Pancreas (tissue), 10 donors: ENCODE measurements around the gene ELF4. TPM values are rescaled to one million over a fixed set of nuclear protein-coding genes. Genes with fewer than 3 reads are reported as not detected.
A peak's percentile ranks its signal among the peaks of the same experiment; 100 is the strongest.

Source experiments
- ATAC-seq, 4 donors: fragments of 200-7000 bp; cut with Tn5 transposase; one replicate each; pipeline versions ENCODE4 v1.8.0 to v1.9.1; 2020; ENCODE audit warnings: mild to moderate bottlenecking in 4 of 4, moderate library complexity in 4 of 4
- DNase-seq, 6 donors: peaks; one replicate each; pipeline ENCODE4 v3.0.0-alpha.2; 2020
- FAIRE-seq: peaks from 2 replicates; lab custom pipeline; 2012; peaks lifted over from hg19 to GRCh38; lab: Jason Lieb, UNC
- H3K27ac ChIP-seq, 4 donors: fragments of 200-600 bp; sonication (generic); 1 replicate in 3 of 4; 2 replicates in 1 of 4; pipeline versions ENCODE4 v1.5.0 to v1.8.0; 2020
- H3K27me3 ChIP-seq, 4 donors: fragments of 200-600 bp; one replicate each; pipeline ENCODE4 v1.8.0; 2021
- H3K36me3 ChIP-seq, 3 donors: fragments of 200-600 bp; sonication (generic) in 1 of 3; one replicate each; pipeline versions ENCODE4 v1.5.0 to v1.8.0; 2020 to 2021
- H3K4me1 ChIP-seq, 3 donors: fragments of 200-600 bp; one replicate each; pipeline ENCODE4 v1.8.0; 2021
- H3K4me3 ChIP-seq, 4 donors: fragments of 200-600 bp; sonication (generic) in 2 of 4; one replicate each; pipeline versions ENCODE4 v1.5.0 to v1.8.0; 2020 to 2021
- H3K9me3 ChIP-seq, 4 donors: fragments of 200-600 bp; one replicate each; pipeline ENCODE4 v1.8.0; 2021
- CTCF ChIP-seq, 4 donors: fragments of 200-600 bp; sonication (generic) in 3 of 4; IDR thresholded peaks; one replicate each; pipeline versions ENCODE4 v1.5.0 to v1.8.0; 2021; ENCODE audit warnings: antibody characterized with exemption in 4 of 4
- WGBS, 2 donors: extraction: QIAGEN DNeasy Blood & Tissue Kit; methylation state at CpG; one replicate each; pipeline ENCODE4 v1.1.7; 2013; 5-methylcytosine and 5-hydroxymethylcytosine counted together
- intact Hi-C, 3 donors: fragments of 100-400 bp; cut with DNase I; formaldehyde crosslinking; loops; one replicate each; pipeline versions ENCODE4 v1.11.1 to v1.14.2; 2022
- polyA plus RNA-seq, 2 donors: library from polyadenylated mRNA; stranded (reverse); fragments of 200-250 nt; gene quantifications; one replicate each; pipeline ENCODE4 v1.2.3, GENCODE V29; 2013
- total RNA-seq, 6 donors: library from RNA; stranded (reverse); fragmentation: NEBNext Ultra II Directional in 4 of 6; extraction: Animal tissue kit (Norgen Biotek cat#: 25700) in 4 of 6; gene quantifications; one replicate each; pipeline versions ENCODE4 v1.2.1 to v1.2.4, GENCODE V29; 2021 to 2023
- donor health status: healthy with polysubstance abuse.
- donor health status: DM: no; HTN: no; CAD: no; lungs with moderate emphysema.
- donor health status: DM: no; HTN: no; CAD: no.
- donor health status: control.
- donor health status: control.
- donor health status: Bipolar disorder and iron deficiency.
- donor health status: DM: yes; HTN: yes; CAD: no.
- donor health status: DM: no; HTN: no; CAD: no.
- donor health status: DM: no; HTN: no; CAD: no.
- donor health status: DM: yes; HTN: yes; CAD: no.

ELF4 gene
- total and polyA plus RNA-seq, 8 donors, result 1.1 to 4.6 (median 2.0) TPM

- Histone ChIP-seq H3K9me3 (no peaks in the 10 kb centered on the region), H3K4me3 (peak overlapping the region in 3 of 4 donors; percentile 19 to 45 (median 27)), H3K36me3 (no peaks in the 10 kb centered on the region), H3K27ac (no peak overlapping the region), H3K4me1 (no peaks in the 10 kb centered on the region), H3K27me3 (no peaks in the 10 kb centered on the region)
- ATAC-seq, result peak; percentile 91 to 97 (median 96)
- peak; percentile 61 to 87 (median 82) for TF ChIP-seq CTCF (IDR thresholded peaks at IDR 0.05)
- WGBS, 2 donors, result 1 to 35% methylated on average over 78 to 87 of the region's 87 CpGs
- intact Hi-C loops, result no loop called here
- no peak for FAIRE-seq
- DNase-seq, result peak; percentile 68 to 97 (median 86)
Measured at GRCh38 chrX:130060122-130061069, 49.9 kb downstream of the ELF4 start.

- ATAC-seq, result no peak
- Histone ChIP-seq H3K4me3 (no peak overlapping the region), H3K4me1 (no peaks in the 10 kb centered on the region), H3K36me3 (no peaks in the 10 kb centered on the region), H3K27me3 (no peaks in the 10 kb centered on the region), H3K27ac (no peak overlapping the region), H3K9me3 (no peaks in the 10 kb centered on the region)
- FAIRE-seq, result no peak
- 61 to 80% methylated on average over 7 of the region's 7 CpGs for WGBS, 2 donors
- no peak for TF ChIP-seq CTCF (IDR thresholded peaks at IDR 0.05)
- DNase-seq, result no peak
- intact Hi-C loops, result no loop called here
Measured at GRCh38 chrX:130058652-130059051, 51.6 kb downstream of the ELF4 start.

- no peaks in the 10 kb centered on the region for H3K4me1 ChIP-seq
- no peaks in the 10 kb centered on the region for H3K9me3 ChIP-seq
- FAIRE-seq, result no peak
- H3K27me3 ChIP-seq, result no peaks in the 10 kb centered on the region
- TF ChIP-seq CTCF (IDR thresholded peaks at IDR 0.05), result no peak
- ATAC-seq, result no peak
- 77 to 90% methylated on average over 9 of the region's 9 CpGs for WGBS, 2 donors
- DNase-seq, result no peak
- no peak overlapping the region for H3K27ac ChIP-seq
- H3K4me3 ChIP-seq, result no peak overlapping the region
- H3K36me3 ChIP-seq, result no peaks in the 10 kb centered on the region
- intact Hi-C loops, result no loop called here
Measured at GRCh38 chrX:130057209-130057608, 53.1 kb downstream of the ELF4 start.

- ATAC-seq (no peak), FAIRE-seq (no peak), DNase-seq (no peak)
- Histone ChIP-seq H3K27ac (no peak overlapping the region), H3K4me3 (no peak overlapping the region), H3K9me3 (no peaks in the 10 kb centered on the region), H3K27me3 (no peaks in the 10 kb centered on the region), H3K36me3 (no peaks in the 10 kb centered on the region), H3K4me1 (no peaks in the 10 kb centered on the region)
- whole genome bisulfite sequencing, 2 donors, result 76 to 88% methylated on average over 18 of the region's 18 CpGs
- no peak for TF ChIP-seq CTCF (IDR thresholded peaks at IDR 0.05)
- intact Hi-C loops, result no loop called here
Measured at GRCh38 chrX:130055899-130056298, 54.4 kb downstream of the ELF4 start.

GRCh38 chrX:130055103-130055502 lies 55.2 kb downstream of the ELF4 start:
- H3K9me3 ChIP-seq, result no peaks in the 10 kb centered on the region
- no peak overlapping the region for H3K4me3 ChIP-seq
- ATAC-seq, result no peak
- no peaks in the 10 kb centered on the region for H3K4me1 ChIP-seq
- no peak overlapping the region for H3K27ac ChIP-seq
- H3K36me3 ChIP-seq, result no peaks in the 10 kb centered on the region
- intact Hi-C loops, result no loop called here
- FAIRE-seq, result no peak
- H3K27me3 ChIP-seq, result no peaks in the 10 kb centered on the region
- no peak for TF ChIP-seq CTCF (IDR thresholded peaks at IDR 0.05)
- 71 to 79% methylated on average over 11 of the region's 11 CpGs for WGBS, 2 donors
- no peak for DNase-seq
